ENCODE data around the gene CCDC146. TPM values are rescaled to one million over a fixed set of nuclear protein-coding genes. Genes with fewer than 3 reads are reported as not detected.

The CCDC146 gene
- polyA plus RNA-seq, 3 donors from 2014 or later, result 0.88 to 2.7 (median 1.7) TPM

GRCh38 chr7:77281780-77282478 lies 159.5 kb downstream of the CCDC146 start:
- Mint-ChIP-seq H3K36me3 (peaks cover 16 to 59% (median 58%) of the 10 kb centered on the region in 3 donors), H3K4me1 (no peaks in the 10 kb centered on the region), H3K27me3 (ENCODE audit: low read depth in 3 of 3) (peaks cover 0 to 3% (median 0%) of the 10 kb centered on the region in 3 donors), H3K9me3 (no peaks in the 10 kb centered on the region), H3K4me3 (no peak overlapping the region), H3K27ac (no peak overlapping the region)
- DNase-seq, result no peak

- Mint-ChIP-seq H3K4me3 (no peak overlapping the region), H3K27ac (no peak overlapping the region), H3K4me1 (no peaks in the 10 kb centered on the region), H3K9me3 (no peaks in the 10 kb centered on the region), H3K36me3 (peaks cover 25 to 69% (median 67%) of the 10 kb centered on the region in 3 donors), H3K27me3 (ENCODE audit: low read depth in 3 of 3) (peaks cover 0 to 3% (median 0%) of the 10 kb centered on the region in 3 donors)
- DNase-seq, result no peak
These were observed 160.5 kb downstream of the CCDC146 start for GRCh38 chr7:77282897-77283296.

- no peaks in the 10 kb centered on the region for H3K4me1 Mint-ChIP-seq
- DNase-seq, result no peak
- no peak overlapping the region for H3K4me3 Mint-ChIP-seq
- H3K27ac Mint-ChIP-seq, result no peak overlapping the region
- peaks cover 0 to 3% (median 0%) of the 10 kb centered on the region in 3 donors for H3K27me3 Mint-ChIP-seq (ENCODE audit: low read depth in 3 of 3)
- peaks cover 21 to 75% (median 67%) of the 10 kb centered on the region in 3 donors for H3K36me3 Mint-ChIP-seq
- no peaks in the 10 kb centered on the region for H3K9me3 Mint-ChIP-seq
These were observed 161.6 kb downstream of the CCDC146 start for GRCh38 chr7:77284005-77284404.

GRCh38 chr7:77284616-77285015 lies 162.2 kb downstream of the CCDC146 start:
- no peak for DNase-seq
- H3K4me1 Mint-ChIP-seq, result no peaks in the 10 kb centered on the region
- peaks cover 26 to 79% (median 70%) of the 10 kb centered on the region in 3 donors for H3K36me3 Mint-ChIP-seq
- H3K4me3 Mint-ChIP-seq, result no peak overlapping the region
- H3K9me3 Mint-ChIP-seq, result peaks cover 0 to 2% (median 0%) of the 10 kb centered on the region in 6 donors
- no peak overlapping the region for H3K27ac Mint-ChIP-seq
- H3K27me3 Mint-ChIP-seq (ENCODE audit: low read depth in 3 of 3), result peaks cover 0 to 3% (median 0%) of the 10 kb centered on the region in 3 donors

- no peak for DNase-seq
- Mint-ChIP-seq H3K4me1 (peaks cover 2 to 11% of the 10 kb centered on the region in 2 donors), H3K9me3 (peaks cover 0 to 2% (median 0%) of the 10 kb centered on the region in 6 donors), H3K27ac (no peak overlapping the region), H3K36me3 (peaks cover 30 to 75% (median 58%) of the 10 kb centered on the region in 3 donors), H3K27me3 (ENCODE audit: low read depth in 3 of 3) (peaks cover 0 to 3% (median 0%) of the 10 kb centered on the region in 3 donors), H3K4me3 (no peak overlapping the region)
These were observed 166.4 kb downstream of the CCDC146 start for GRCh38 chr7:77288676-77289320.

- H3K4me1 Mint-ChIP-seq, result peaks cover 2 to 12% of the 10 kb centered on the region in 2 donors
- no peak overlapping the region for H3K4me3 Mint-ChIP-seq
- peaks cover 0 to 3% (median 0%) of the 10 kb centered on the region in 3 donors for H3K27me3 Mint-ChIP-seq (ENCODE audit: low read depth in 3 of 3)
- DNase-seq, result no peak
- H3K27ac Mint-ChIP-seq, result no peak overlapping the region
- peaks cover 0 to 2% (median 0%) of the 10 kb centered on the region in 6 donors for H3K9me3 Mint-ChIP-seq
- H3K36me3 Mint-ChIP-seq, result peaks cover 30 to 73% (median 57%) of the 10 kb centered on the region in 3 donors
These were observed 167.0 kb downstream of the CCDC146 start for GRCh38 chr7:77289387-77289786.

- Mint-ChIP-seq H3K27me3 (ENCODE audit: low read depth in 3 of 3) (peaks cover 0 to 3% (median 0%) of the 10 kb centered on the region in 3 donors), H3K4me3 (no peak overlapping the region), H3K36me3 (peaks cover 27 to 67% (median 52%) of the 10 kb centered on the region in 3 donors), H3K9me3 (peaks cover 0 to 2% (median 0%) of the 10 kb centered on the region in 6 donors), H3K4me1 (peaks cover 2 to 12% of the 10 kb centered on the region in 2 donors), H3K27ac (no peak overlapping the region)
- DNase-seq, result no peak
These were observed 168.0 kb downstream of the CCDC146 start for GRCh38 chr7:77290425-77290824.

GRCh38 chr7:77293046-77293445 lies 170.6 kb downstream of the CCDC146 start:
- DNase-seq, result no peak
- Mint-ChIP-seq H3K4me1 (peaks cover 2 to 12% of the 10 kb centered on the region in 2 donors), H3K36me3 (peaks cover 31 to 64% (median 51%) of the 10 kb centered on the region in 3 donors), H3K4me3 (no peak overlapping the region), H3K9me3 (peaks cover 0 to 17% (median 13%) of the 10 kb centered on the region in 6 donors), H3K27ac (peak overlapping the region in 3 of 6 donors; percentile 9 to 24 (median 23)), H3K27me3 (ENCODE audit: low read depth in 3 of 3) (peaks cover 0 to 1% (median 0%) of the 10 kb centered on the region in 3 donors)

- Mint-ChIP-seq H3K36me3 (peaks cover 37 to 58% (median 55%) of the 10 kb centered on the region in 3 donors), H3K4me3 (no peak overlapping the region), H3K9me3 (peaks cover 18 to 34% (median 28%) of the 10 kb centered on the region in 6 donors), H3K27me3 (ENCODE audit: low read depth in 3 of 3) (peaks cover 0 to 2% (median 1%) of the 10 kb centered on the region in 3 donors), H3K4me1 (peaks cover 2 to 12% of the 10 kb centered on the region in 2 donors), H3K27ac (peak overlapping the region in 2 of 6 donors; percentile 57 to 62)
- no peak for DNase-seq
These were observed 173.1 kb downstream of the CCDC146 start for GRCh38 chr7:77295549-77295948.

- no peak for DNase-seq
- Mint-ChIP-seq H3K27ac (peak overlapping the region; percentile 12 to 74 (median 41)), H3K4me1 (peaks cover 12 to 38% of the 10 kb centered on the region in 2 donors), H3K27me3 (ENCODE audit: low read depth in 3 of 3) (peaks cover 0 to 3% (median 3%) of the 10 kb centered on the region in 3 donors), H3K9me3 (peaks cover 20 to 43% (median 40%) of the 10 kb centered on the region in 6 donors), H3K36me3 (peaks cover 55 to 89% (median 79%) of the 10 kb centered on the region in 3 donors), H3K4me3 (no peak overlapping the region)
These were observed 184.0 kb downstream of the CCDC146 start for GRCh38 chr7:77306231-77307067.

- H3K27me3 Mint-ChIP-seq (ENCODE audit: low read depth in 3 of 3), result peaks cover 0 to 3% (median 0%) of the 10 kb centered on the region in 3 donors
- H3K27ac Mint-ChIP-seq, result peak overlapping the region in 1 of 6 donors; percentile 85
- H3K9me3 Mint-ChIP-seq, result peaks cover 7 to 21% (median 18%) of the 10 kb centered on the region in 6 donors
- no peak overlapping the region for H3K4me3 Mint-ChIP-seq
- no peak for DNase-seq
- H3K36me3 Mint-ChIP-seq, result peaks cover 51 to 92% (median 75%) of the 10 kb centered on the region in 3 donors
- H3K4me1 Mint-ChIP-seq, result peaks cover 7 to 29% of the 10 kb centered on the region in 2 donors
These were observed 186.4 kb downstream of the CCDC146 start for GRCh38 chr7:77308792-77309191.

- H3K4me1 Mint-ChIP-seq, result peaks cover 9 to 38% of the 10 kb centered on the region in 2 donors
- H3K36me3 Mint-ChIP-seq, result peaks cover 57 to 93% (median 73%) of the 10 kb centered on the region in 3 donors
- DNase-seq, result no peak
- peaks cover 3 to 12% (median 8%) of the 10 kb centered on the region in 6 donors for H3K9me3 Mint-ChIP-seq
- peak overlapping the region; percentile 7 to 85 (median 42) for H3K27ac Mint-ChIP-seq
- H3K27me3 Mint-ChIP-seq (ENCODE audit: low read depth in 3 of 3), result peaks cover 0 to 3% (median 0%) of the 10 kb centered on the region in 3 donors
- no peak overlapping the region for H3K4me3 Mint-ChIP-seq
These were observed 187.4 kb downstream of the CCDC146 start for GRCh38 chr7:77309714-77310220.

GRCh38 chr7:77310982-77311381 lies 188.6 kb downstream of the CCDC146 start:
- Mint-ChIP-seq H3K4me3 (no peak overlapping the region), H3K4me1 (peaks cover 14 to 46% of the 10 kb centered on the region in 2 donors), H3K27ac (peak overlapping the region in 3 of 6 donors; percentile 23 to 55 (median 35)), H3K9me3 (peaks cover 0 to 2% (median 0%) of the 10 kb centered on the region in 6 donors), H3K36me3 (peaks cover 67 to 94% (median 72%) of the 10 kb centered on the region in 3 donors), H3K27me3 (ENCODE audit: low read depth in 3 of 3) (peaks cover 0 to 3% (median 0%) of the 10 kb centered on the region in 3 donors)
- no peak for DNase-seq
